SK-N-SH (cell line): ENCODE measurements around the gene ACBD6. TPM values are rescaled to one million over a fixed set of nuclear protein-coding genes. Genes with fewer than 3 reads are reported as not detected.

Experiments
- CTCF ChIA-PET: fragments of 300-600, 350-600 bp; formaldehyde crosslinking; extraction: SDS; loops from one replicate; lab custom pipeline; 2021; lab: Yijun Ruan, JAX
- POLR2A ChIA-PET: fragments of 350-600 bp; sonication (Branson Sonifier 250); formaldehyde crosslinking; extraction: SDS; loops from one replicate; lab custom pipeline; 2020; ENCODE audit warnings: antibody characterized with exemption, inconsistent platforms; lab: Yijun Ruan, JAX
- DNase-seq: peaks from one replicate; pipeline ENCODE4 v3.0.0; 2012
- H2AFZ ChIP-seq: fragments of 200-600 bp; sonication (generic); 2 replicates; pipeline ENCODE4 v1.8.1; 2016; ENCODE audit warnings: antibody characterized with exemption, mild to moderate bottlenecking, low read depth
- H3F3A ChIP-seq: fragments of 200-600 bp; sonication (generic); replicated peaks from 2 replicates; pipeline ENCODE3; 2016; ENCODE audit warnings: antibody characterized with exemption, mild to moderate bottlenecking; ENCODE audit not compliant: insufficient read depth
- H3K27ac ChIP-seq, 2 experiments: fragments of 200-500 bp in 1 of 2; fragments of 200-600 bp in 1 of 2; sonication (Bioruptor generic) in 1 of 2; sonication (generic), shearing (Covaris generic) in 1 of 2; 2 replicates each; pipeline versions ENCODE4 v1.5.1 to v1.6.1; 2014 to 2016; ENCODE audit warnings: low read depth in 2 of 2, inconsistent platforms in 1 of 2, low read length in 1 of 2, mild to moderate bottlenecking in 1 of 2, mixed read lengths in 1 of 2
- H3K27me3 ChIP-seq: fragments of 200-600 bp; sonication (generic), shearing (Covaris generic); 2 replicates; pipeline ENCODE4 v1.6.1; 2016; ENCODE audit warnings: mixed run types; ENCODE audit not compliant: insufficient read depth
- H3K36me3 ChIP-seq, 2 experiments: fragments of 200-500 bp in 1 of 2; fragments of 200-600 bp in 1 of 2; sonication (Bioruptor generic) in 1 of 2; sonication (generic) in 1 of 2; replicated peaks in 1 of 2; 2 replicates each; pipeline versions ENCODE3 to v1.5.1; 2014 to 2016; ENCODE audit warnings: low read length in 1 of 2, mild to moderate bottlenecking in 1 of 2; ENCODE audit not compliant: insufficient read depth in 2 of 2, control insufficient read depth in 1 of 2
- H3K4me1 ChIP-seq, 2 experiments: fragments of 200-500 bp in 1 of 2; fragments of 200-600 bp in 1 of 2; sonication (Bioruptor generic) in 1 of 2; sonication (generic), shearing (Covaris generic) in 1 of 2; 2 replicates each; pipeline versions ENCODE4 v1.5.1 to v1.6.1; 2014 to 2016; ENCODE audit warnings: low read depth in 1 of 2, low read length in 1 of 2, mixed run types in 1 of 2; ENCODE audit not compliant: insufficient read depth in 2 of 2, control insufficient read depth in 1 of 2
- H3K4me2 ChIP-seq: fragments of 200-600 bp; sonication (generic), shearing (Covaris generic); 2 replicates; pipeline ENCODE4 v1.6.1; 2017; ENCODE audit warnings: mixed run types
- H3K4me3 ChIP-seq, 2 experiments: fragments of 200-500 bp in 1 of 2; fragments of 200-600 bp in 1 of 2; sonication (Bioruptor generic) in 1 of 2; sonication (generic), shearing (Covaris generic) in 1 of 2; 2 replicates each; pipeline versions ENCODE4 v1.5.1 to v1.8.1; 2014 to 2016; ENCODE audit warnings: low read depth in 2 of 2, inconsistent platforms in 1 of 2, low read length in 1 of 2, mild to moderate bottlenecking in 1 of 2, mixed read lengths in 1 of 2, moderate library complexity in 1 of 2
- H3K79me2 ChIP-seq: fragments of 200-600 bp; sonication (generic); 2 replicates; pipeline ENCODE4 v1.8.1; 2017; ENCODE audit warnings: mild to moderate bottlenecking; ENCODE audit not compliant: insufficient read depth
- H3K9ac ChIP-seq: fragments of 200-600 bp; sonication (generic); 2 replicates; pipeline ENCODE4 v1.6.1; 2017; ENCODE audit warnings: mixed run types
- H3K9me2 ChIP-seq: fragments of 200-600 bp; sonication (generic); 2 replicates; pipeline ENCODE4 v1.6.1; 2017; ENCODE audit warnings: mixed run types
- H3K9me3 ChIP-seq: fragments of 200-600 bp; sonication (generic); 2 replicates; pipeline ENCODE4 v1.6.1; 2017; ENCODE audit warnings: mixed run types, mild to moderate bottlenecking, moderate library complexity
- H4K20me1 ChIP-seq: fragments of 200-600 bp; sonication (generic); 2 replicates; pipeline ENCODE4 v1.6.1; 2017; ENCODE audit warnings: mild to moderate bottlenecking, mixed run types; ENCODE audit not compliant: insufficient read depth
- ELF1 ChIP-seq: IDR thresholded peaks from 2 replicates; pipeline ENCODE4 v1.4.0; 2012
- FOSL2 ChIP-seq: IDR thresholded peaks from 2 replicates; pipeline ENCODE4 v1.4.0; 2012; ENCODE audit warnings: low read depth, mild to moderate bottlenecking, moderate library complexity, borderline replicate concordance
- GABPA ChIP-seq: IDR thresholded peaks from 2 replicates; pipeline ENCODE4 v1.4.0; 2012; ENCODE audit warnings: low read depth, mild to moderate bottlenecking
- JUND ChIP-seq: IDR thresholded peaks from 2 replicates; pipeline ENCODE4 v1.4.0; 2012
- NFIC ChIP-seq: IDR thresholded peaks from 2 replicates; pipeline ENCODE4 v1.4.0; 2012; ENCODE audit warnings: borderline replicate concordance
- POLR2AphosphoS5 ChIP-seq: IDR thresholded peaks from 2 replicates; pipeline ENCODE4 v1.6.1; 2012; ENCODE audit warnings: low read depth, low read length
- RAD21 ChIP-seq: IDR thresholded peaks from 2 replicates; pipeline ENCODE4 v1.6.1; 2012; ENCODE audit warnings: mild to moderate bottlenecking, low read length
- RCOR1 ChIP-seq: fragments of 150-350 bp; IDR thresholded peaks from 2 replicates; pipeline ENCODE4 v1.6.1; 2017; ENCODE audit warnings: antibody characterized with exemption, low read length
- RFX5 ChIP-seq: IDR thresholded peaks from 2 replicates; pipeline ENCODE4 v1.6.1; 2012; ENCODE audit warnings: mild to moderate bottlenecking, improper control_type of control experiment, low read length
- SMC3 ChIP-seq: IDR thresholded peaks from 2 replicates; pipeline ENCODE4 v1.6.1; 2012; ENCODE audit warnings: low read depth, low read length, improper control_type of control experiment
- TCF12 ChIP-seq: IDR thresholded peaks from 2 replicates; pipeline ENCODE4 v1.4.0; 2012
- TEAD4 ChIP-seq: IDR thresholded peaks from 2 replicates; pipeline ENCODE4 v1.4.0; 2012; ENCODE audit warnings: mild to moderate bottlenecking, borderline replicate concordance; ENCODE audit not compliant: insufficient read depth
- WGBS: methylation state at CpG from one replicate; pipeline ENCODE4 v1.1.6; 2017; ENCODE audit warnings: low lambda C conversion rate; 5-methylcytosine and 5-hydroxymethylcytosine counted together
- polyA plus RNA-seq, 3 experiments: library from polyadenylated mRNA; depleted of rRNA; stranded (reverse); fragments of >200 nt; gene quantifications; 2 replicates each; pipeline ENCODE4 v1.2.3, GENCODE V29; 2012
- TF ChIP-seq, protein P1 (sequence below): IDR thresholded peaks from 2 replicates; pipeline ENCODE4 v1.6.1; 2012; ENCODE audit warnings: mild to moderate bottlenecking, low read depth, low read length, moderate library complexity
- TF ChIP-seq, protein P2 (sequence below): IDR thresholded peaks from 2 replicates; pipeline ENCODE4 v1.4.0; 2012; ENCODE audit warnings: low read depth, borderline replicate concordance
- TF ChIP-seq, protein P3 (sequence below): IDR thresholded peaks from 2 replicates; pipeline ENCODE4; 2012

ACBD6 gene
- polyA plus RNA-seq, 1 of the 3 experiments (the other 2 are of a cell fraction), result 60.9 TPM

DNA sequence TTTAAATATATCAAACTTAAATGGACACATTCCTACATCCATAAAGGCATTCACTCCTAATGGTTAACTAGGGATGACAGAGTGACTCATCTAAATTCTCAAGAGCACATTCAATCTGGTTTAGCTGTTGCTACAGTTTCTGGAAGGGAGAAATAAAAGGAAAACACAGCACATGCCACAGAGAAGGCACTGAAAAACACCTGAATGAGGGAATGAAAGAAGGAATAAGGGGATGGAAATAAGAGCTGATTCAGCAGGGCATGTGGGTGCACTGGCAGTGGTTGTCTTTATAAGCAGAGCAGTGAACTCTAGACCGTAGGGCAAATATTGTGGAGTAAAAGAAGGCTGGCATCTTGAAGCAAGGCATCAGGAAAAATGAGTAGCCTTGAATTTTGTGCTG is 193.0 kb downstream of the ACBD6 start:
- H2AFZ ChIP-seq, result no peak overlapping the region
- no peak overlapping the region; the same call in 1 of the 2 replicates for H3K9ac ChIP-seq
- ChIA-PET CTCF (no interaction called here), POLR2A (no interaction called here)
- H3K27me3 ChIP-seq, result no peaks in the 10 kb centered on the region
- peak overlapping the region in 1 of 2 experiments; percentile 66; a peak in 3 of 4 replicates for H3K27ac ChIP-seq
- H3K9me2 ChIP-seq, result no peaks in the 10 kb centered on the region
- H3K4me1 ChIP-seq, result no peaks in the 10 kb centered on the region; a peak in 2 of 4 replicates
- no peaks in the 10 kb centered on the region for H3K79me2 ChIP-seq
- no peak for DNase-seq
- H3K9me3 ChIP-seq, result no peaks in the 10 kb centered on the region
- no peak overlapping the region for H3K4me2 ChIP-seq
- no peaks in the 10 kb centered on the region for H4K20me1 ChIP-seq
- no peak overlapping the region for H3K4me3 ChIP-seq
- TF ChIP-seq NFIC, result no peak
- TF ChIP-seq FOSL2, result peak; percentile 82
- TF ChIP-seq RFX5, result no peak
- no peak for TF ChIP-seq RCOR1
- peak; percentile 35; the same call in 1 of the 2 replicates for TF ChIP-seq TCF12
- TF ChIP-seq, protein P1, sequence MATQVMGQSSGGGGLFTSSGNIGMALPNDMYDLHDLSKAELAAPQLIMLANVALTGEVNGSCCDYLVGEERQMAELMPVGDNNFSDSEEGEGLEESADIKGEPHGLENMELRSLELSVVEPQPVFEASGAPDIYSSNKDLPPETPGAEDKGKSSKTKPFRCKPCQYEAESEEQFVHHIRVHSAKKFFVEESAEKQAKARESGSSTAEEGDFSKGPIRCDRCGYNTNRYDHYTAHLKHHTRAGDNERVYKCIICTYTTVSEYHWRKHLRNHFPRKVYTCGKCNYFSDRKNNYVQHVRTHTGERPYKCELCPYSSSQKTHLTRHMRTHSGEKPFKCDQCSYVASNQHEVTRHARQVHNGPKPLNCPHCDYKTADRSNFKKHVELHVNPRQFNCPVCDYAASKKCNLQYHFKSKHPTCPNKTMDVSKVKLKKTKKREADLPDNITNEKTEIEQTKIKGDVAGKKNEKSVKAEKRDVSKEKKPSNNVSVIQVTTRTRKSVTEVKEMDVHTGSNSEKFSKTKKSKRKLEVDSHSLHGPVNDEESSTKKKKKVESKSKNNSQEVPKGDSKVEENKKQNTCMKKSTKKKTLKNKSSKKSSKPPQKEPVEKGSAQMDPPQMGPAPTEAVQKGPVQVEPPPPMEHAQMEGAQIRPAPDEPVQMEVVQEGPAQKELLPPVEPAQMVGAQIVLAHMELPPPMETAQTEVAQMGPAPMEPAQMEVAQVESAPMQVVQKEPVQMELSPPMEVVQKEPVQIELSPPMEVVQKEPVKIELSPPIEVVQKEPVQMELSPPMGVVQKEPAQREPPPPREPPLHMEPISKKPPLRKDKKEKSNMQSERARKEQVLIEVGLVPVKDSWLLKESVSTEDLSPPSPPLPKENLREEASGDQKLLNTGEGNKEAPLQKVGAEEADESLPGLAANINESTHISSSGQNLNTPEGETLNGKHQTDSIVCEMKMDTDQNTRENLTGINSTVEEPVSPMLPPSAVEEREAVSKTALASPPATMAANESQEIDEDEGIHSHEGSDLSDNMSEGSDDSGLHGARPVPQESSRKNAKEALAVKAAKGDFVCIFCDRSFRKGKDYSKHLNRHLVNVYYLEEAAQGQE, result no peak
- TF ChIP-seq TEAD4, result no peak
- TF ChIP-seq, protein P2, sequence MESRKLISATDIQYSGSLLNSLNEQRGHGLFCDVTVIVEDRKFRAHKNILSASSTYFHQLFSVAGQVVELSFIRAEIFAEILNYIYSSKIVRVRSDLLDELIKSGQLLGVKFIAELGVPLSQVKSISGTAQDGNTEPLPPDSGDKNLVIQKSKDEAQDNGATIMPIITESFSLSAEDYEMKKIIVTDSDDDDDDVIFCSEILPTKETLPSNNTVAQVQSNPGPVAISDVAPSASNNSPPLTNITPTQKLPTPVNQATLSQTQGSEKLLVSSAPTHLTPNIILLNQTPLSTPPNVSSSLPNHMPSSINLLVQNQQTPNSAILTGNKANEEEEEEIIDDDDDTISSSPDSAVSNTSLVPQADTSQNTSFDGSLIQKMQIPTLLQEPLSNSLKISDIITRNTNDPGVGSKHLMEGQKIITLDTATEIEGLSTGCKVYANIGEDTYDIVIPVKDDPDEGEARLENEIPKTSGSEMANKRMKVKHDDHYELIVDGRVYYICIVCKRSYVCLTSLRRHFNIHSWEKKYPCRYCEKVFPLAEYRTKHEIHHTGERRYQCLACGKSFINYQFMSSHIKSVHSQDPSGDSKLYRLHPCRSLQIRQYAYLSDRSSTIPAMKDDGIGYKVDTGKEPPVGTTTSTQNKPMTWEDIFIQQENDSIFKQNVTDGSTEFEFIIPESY, result no peak
- TF ChIP-seq GABPA, result no peak
- no peak for TF ChIP-seq POLR2AphosphoS5
- TF ChIP-seq RAD21, result no peak
- TF ChIP-seq JUND, result peak; percentile 74
- no peak for TF ChIP-seq ELF1
- TF ChIP-seq, protein P3, sequence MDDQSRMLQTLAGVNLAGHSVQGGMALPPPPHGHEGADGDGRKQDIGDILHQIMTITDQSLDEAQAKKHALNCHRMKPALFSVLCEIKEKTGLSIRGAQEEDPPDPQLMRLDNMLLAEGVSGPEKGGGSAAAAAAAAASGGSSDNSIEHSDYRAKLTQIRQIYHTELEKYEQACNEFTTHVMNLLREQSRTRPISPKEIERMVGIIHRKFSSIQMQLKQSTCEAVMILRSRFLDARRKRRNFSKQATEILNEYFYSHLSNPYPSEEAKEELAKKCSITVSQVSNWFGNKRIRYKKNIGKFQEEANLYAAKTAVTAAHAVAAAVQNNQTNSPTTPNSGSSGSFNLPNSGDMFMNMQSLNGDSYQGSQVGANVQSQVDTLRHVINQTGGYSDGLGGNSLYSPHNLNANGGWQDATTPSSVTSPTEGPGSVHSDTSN, result peak; percentile 76
- no peak for TF ChIP-seq SMC3
- peaks cover 17% of the 10 kb centered on the region for H3F3A ChIP-seq
- 76% methylated on average over 1 of the region's 1 CpG for WGBS
- H3K36me3 ChIP-seq, result peaks cover 0 to 20% of the 10 kb centered on the region in 2 experiments
